CD4-positive, alpha-beta T cell treated with Interleukin-1 beta for 1 hour (primary cell): Measurements from ENCODE around the gene MAP3K13.
A peak's percentile ranks its signal among the peaks of the same experiment; 100 is the strongest.

Experiments
- DNase-seq, 2 donors: peaks; one replicate each; pipeline ENCODE4 v3.0.0-alpha.2; 2020 to 2022

The MAP3K13 gene, protein sequence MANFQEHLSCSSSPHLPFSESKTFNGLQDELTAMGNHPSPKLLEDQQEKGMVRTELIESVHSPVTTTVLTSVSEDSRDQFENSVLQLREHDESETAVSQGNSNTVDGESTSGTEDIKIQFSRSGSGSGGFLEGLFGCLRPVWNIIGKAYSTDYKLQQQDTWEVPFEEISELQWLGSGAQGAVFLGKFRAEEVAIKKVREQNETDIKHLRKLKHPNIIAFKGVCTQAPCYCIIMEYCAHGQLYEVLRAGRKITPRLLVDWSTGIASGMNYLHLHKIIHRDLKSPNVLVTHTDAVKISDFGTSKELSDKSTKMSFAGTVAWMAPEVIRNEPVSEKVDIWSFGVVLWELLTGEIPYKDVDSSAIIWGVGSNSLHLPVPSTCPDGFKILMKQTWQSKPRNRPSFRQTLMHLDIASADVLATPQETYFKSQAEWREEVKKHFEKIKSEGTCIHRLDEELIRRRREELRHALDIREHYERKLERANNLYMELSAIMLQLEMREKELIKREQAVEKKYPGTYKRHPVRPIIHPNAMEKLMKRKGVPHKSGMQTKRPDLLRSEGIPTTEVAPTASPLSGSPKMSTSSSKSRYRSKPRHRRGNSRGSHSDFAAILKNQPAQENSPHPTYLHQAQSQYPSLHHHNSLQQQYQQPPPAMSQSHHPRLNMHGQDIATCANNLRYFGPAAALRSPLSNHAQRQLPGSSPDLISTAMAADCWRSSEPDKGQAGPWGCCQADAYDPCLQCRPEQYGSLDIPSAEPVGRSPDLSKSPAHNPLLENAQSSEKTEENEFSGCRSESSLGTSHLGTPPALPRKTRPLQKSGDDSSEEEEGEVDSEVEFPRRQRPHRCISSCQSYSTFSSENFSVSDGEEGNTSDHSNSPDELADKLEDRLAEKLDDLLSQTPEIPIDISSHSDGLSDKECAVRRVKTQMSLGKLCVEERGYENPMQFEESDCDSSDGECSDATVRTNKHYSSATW

DNA sequence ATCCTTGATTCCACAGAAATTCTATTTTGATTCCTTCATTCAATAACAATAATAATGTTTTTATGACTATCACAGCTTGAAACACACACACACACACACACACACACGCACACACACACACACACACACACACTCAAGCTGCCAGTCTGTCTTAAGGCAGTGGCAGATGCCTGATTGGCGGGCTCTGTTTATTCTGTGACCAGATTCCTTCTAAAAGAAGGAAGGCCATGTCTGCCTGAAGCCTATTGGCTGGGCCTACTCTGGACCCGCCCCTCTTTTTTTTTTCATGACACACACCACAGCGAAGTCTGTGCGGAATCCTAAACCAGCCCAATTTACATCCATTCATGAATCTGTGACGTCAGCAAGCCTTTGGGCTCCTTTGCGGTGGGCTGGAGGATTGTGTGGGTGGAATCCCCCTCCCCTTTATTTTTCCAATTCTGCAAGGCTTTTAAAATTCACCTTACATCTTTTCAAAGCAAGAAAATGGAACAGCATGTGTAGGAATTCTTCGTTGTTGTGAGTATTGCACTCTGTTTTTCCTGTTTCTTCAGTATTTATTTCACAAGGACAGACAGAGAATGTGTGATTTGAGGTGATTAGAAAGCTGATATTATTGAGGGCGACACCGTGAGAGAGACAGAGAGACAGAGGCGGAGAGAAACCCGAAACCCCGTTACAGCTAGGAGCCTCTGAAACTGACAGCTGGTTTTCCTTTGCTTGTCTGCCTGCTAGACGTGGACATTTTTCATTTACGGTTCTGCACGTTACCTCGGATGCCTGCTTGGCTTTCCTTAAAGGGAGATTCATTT is at the start of gene MAP3K13:
TSS of gene MAP3K13 (plus strand) at position 287 of the 812 bp plus-strand sequence. CDS start 65,446 bp downstream, outside the sequence.
- DNase-seq: peak; percentile 43 to 68

DNA sequence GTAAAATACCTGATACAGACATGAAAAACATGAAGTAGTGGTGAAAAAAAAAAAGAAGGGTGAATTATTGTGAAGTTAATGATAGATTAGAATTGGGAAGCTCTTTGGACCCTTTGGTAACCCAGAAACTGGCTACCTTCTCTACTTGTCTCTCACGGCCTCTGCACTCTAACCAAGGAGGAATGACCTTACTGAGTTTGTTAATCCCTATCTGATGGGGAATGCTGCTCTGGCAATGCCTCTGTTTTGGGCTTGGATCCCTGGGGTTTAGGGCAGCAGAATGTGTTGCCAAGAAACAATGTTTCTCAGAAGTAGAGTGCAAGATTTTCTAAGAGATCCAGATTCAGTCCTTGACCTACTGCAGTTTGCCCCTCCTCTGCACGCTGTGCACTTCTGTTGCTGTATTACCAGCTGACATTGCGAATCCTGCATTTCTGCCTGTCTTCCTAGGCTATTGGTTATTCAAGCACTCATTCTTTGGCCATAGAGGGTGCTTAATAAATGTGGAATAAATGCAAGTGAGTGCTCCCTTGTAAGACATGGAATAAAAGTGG is 49.2 kb upstream of the MAP3K13 start:
- no peak for DNase-seq

- no peak for DNase-seq
Observed at GRCh38 chr3:185316740-185317412, 46.1 kb upstream of the MAP3K13 start.

DNA sequence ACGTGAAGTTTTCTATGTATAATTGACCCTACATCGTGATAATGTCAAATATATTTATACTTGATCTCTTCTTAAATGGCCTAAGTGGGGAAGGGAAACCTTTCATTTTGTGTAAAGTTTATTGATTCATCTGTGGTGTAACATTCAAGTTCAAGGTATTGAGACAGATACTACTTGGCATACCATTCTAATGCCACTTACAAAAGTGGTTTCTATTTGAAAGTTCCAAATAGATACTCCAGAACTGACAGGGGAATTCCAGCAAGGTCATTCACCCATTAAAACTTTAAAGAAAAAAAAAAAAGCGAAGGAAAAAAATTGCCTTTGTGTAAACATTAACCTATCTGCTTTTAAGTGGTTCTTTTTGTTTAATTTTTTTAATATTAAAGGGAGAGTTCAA is 45.3 kb upstream of the MAP3K13 start:
- DNase-seq: no peak

DNA sequence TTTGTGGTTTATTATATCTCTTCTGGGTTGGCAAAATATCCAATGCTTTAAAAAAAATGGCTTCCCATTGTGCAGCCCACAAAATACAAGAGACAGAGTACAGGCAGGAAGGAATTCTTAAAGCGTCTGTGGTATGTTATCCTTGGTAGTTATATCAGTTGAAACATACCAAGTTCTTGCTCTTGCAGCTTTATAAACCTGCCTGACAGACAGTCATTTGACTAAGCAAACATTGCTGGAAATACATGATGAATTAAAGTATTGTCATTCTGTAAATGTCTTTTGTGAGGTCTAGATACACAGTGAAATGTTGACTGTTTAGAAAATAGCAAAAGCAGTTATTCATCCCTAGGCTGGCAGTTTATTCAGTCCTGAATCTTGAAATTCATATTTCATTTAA is 44.8 kb upstream of the MAP3K13 start:
- DNase-seq: no peak

DNA sequence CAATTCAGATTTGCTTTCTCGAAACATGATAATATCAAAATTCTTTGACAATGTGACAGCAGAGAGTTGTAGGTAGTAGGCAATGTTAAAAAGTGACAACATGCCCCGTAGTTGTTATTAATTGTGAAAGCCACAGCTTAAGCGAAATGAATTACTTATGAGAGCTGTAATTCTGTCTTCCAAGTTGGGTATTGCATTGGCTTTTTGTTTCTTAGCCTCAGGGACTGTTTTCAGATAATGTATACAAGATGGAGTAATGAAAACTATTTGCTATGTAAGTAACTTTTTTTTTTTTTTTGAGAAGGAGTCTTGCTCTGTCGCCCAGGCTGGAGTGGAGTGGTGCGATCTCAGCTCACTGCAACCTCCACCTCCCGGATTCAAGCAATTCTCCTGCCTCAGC is 43.1 kb upstream of the MAP3K13 start:
- no peak for DNase-seq

DNA sequence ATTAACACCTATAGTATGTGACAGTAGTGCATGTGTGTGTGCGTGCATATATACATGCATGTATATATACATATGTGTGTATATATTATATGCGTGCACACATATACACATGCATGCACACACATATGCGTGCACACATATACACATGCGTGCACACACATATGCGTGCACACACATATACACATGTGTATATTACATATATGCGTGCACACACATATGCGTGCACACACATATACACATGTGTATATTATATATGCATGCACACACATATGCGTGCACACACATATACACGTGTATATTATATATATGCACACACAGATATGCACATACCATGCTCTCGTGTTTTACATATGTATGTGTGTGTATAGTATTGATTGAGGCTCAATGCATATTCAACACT is 42.0 kb upstream of the MAP3K13 start:
- DNase-seq: no peak

- DNase-seq: no peak
Observed at GRCh38 chr3:185322101-185322719, 40.7 kb upstream of the MAP3K13 start.

DNA sequence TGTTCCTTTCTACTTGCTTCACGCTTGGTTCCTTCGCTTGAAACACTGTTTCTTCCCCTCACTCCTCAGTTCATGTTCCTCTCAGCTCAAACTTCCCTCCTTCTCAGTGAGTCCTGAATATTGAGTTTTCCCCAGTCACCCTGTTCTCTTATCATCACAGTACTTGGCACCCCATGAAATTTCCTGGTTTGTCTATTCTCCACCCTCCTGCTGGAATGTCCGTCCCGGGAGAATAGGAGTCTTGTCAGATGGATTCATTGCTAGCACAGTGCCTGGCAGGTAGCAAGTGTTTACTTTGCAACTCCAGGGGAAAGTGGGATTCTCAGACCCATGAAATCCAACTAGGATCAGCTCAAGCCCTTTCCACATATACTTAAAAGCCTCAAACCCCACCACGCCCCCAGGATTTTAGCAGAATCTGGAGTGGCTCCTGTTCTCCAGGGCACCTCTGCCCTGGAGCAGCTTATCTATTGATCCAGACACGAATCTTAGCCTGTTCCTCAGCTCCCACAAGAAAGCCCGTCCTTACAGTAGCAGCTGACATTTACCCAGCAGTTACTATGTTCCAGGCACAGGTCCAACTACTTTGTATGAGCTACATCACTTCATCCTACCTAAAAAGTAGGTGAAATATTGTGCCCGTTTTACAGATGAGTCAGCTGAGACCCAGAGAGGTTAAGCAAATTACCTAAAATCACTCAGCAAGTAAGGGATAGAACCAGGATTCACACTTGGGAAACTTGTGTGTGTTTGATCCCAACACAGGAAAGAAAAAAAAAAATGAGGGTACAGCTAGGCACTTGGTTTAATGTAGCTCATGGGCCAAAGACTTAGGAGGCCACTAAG is 36.8 kb upstream of the MAP3K13 start:
- DNase-seq: no peak

GRCh38 chr3:185327062-185327461 is 35.9 kb upstream of the MAP3K13 start:
- DNase-seq: no peak

DNA sequence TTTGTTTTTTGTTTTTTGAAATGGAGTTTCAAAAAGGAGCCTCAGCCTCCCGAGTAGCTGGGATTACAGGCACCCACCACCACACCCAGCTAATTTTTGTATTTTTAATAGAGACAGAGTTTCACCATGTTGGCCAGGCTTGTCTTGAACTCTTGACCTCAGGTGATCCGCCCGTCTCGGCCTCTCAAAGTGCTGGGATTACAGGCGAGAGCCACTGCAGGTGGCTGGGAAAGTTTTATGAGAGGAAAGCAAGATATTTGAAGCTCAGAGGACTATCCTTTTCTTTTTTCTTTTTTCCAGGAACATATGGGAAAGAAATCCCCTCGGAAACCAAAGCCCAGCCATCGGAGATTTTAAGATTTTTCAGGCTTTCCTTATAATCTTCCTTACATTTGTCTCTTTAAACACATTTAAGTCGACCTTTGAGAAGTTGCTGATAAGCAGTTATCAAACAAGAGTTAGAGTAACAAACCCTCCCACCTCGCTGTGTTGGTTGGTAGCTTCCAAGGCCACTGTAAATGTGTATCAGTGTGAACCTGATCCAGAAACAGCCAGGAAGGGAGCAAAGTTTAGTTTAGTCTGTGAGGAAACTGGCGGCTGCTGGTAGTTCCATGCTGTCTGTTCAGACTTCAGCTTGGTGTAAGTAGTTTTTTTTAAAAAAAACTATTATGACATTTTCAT is 34.5 kb upstream of the MAP3K13 start:
- no peak for DNase-seq

DNA sequence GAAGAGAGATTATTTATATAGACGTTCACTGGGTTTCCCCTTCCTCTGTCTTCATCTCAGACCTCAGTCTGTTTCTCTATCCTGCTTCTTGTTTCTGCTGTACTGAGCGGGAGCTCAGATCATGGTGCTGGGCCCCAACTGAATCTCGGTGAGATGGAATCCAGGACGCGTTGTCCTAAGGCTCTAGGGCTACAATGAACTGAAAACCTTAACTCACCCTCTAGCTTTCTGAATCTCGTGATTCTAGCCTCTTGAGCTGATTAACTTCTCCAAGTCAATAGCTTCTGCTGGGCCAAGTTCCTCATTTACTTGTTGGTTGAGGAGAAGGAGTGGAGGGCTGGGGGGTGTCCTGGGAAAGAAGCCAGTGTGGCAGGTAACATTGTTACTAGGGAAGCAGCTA is 32.7 kb upstream of the MAP3K13 start:
- no peak for DNase-seq

GRCh38 chr3:185330644-185331043 is 32.3 kb upstream of the MAP3K13 start:
- no peak for DNase-seq

- no peak for DNase-seq
Observed at GRCh38 chr3:185332026-185332735, 30.8 kb upstream of the MAP3K13 start.

DNA sequence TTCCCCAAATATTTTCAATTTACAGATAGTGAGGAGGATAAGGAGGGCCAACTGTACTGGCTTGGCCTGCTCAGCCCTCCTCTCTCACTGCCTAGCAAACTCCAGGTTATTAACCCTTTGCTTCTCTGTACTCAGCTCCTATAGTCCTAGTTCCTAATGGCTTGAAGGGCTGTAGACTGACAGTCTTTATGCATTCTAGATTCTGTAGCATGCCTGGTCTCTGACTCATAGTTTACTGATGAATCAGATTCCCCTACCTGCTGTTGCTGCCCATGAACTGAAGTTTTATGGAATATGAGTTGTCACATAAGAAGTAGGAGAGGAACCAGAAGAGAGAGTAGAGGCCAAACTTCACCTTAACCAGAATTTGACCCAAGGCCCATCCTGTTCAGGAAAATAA is 27.1 kb upstream of the MAP3K13 start:
- DNase-seq: no peak

DNA sequence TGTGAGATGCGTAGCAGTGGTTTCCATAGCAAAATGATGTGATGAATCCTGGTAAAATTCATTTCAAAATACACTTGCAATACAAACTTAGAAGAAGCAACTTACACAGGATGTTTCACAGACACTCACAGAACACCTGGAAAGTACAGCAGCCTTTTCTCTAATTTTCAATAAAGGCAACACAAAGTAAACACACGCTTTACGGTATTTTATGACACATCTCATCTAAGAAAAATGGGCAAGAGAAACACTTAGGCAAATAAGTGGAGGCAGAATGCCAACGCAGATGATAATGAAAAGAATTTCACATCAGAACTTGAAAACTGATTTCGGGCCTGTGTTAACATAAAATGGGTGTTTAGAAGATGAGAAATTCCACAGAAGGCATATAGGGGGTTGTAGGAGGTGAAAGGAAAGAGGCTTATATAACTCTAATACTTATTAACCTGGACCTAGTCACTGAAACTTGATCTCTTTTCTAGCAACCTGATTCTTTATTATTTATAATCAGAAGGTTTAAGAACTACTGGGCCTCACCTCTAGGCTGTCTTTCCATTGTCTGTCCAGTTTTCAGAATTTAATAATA is 25.6 kb upstream of the MAP3K13 start:
- no peak for DNase-seq

- DNase-seq: no peak
Observed at GRCh38 chr3:185339945-185340344, 23.0 kb upstream of the MAP3K13 start.

GRCh38 chr3:185340751-185341150 is 22.2 kb upstream of the MAP3K13 start:
- no peak for DNase-seq
